ENCODE measurements around the gene CCDC171.

GRCh38 chr9:15606643-15607472 lies 54.0 kb downstream of the CCDC171 start:
- peak; percentile 76 to 88 (median 82) for TF ChIP-seq CTCF (IDR thresholded peaks at IDR 0.05)
- no peak for TF ChIP-seq POLR2A (IDR thresholded peaks at IDR 0.05)

All from Peyer's patch (tissue), 4 donors.